GM12878 (cell line): ENCODE data around the gene KIAA1328.

Source experiments
- CBX5 ChIP-seq: sonication (generic); IDR thresholded peaks from 2 replicates; pipeline ENCODE4 v1.6.1; 2016; ENCODE audit warnings: low read depth, moderate library complexity, mild to moderate bottlenecking, inconsistent platforms
- FOXK2 ChIP-seq: fragments of 450-650 bp; IDR thresholded peaks from 2 replicates; pipeline ENCODE4 v1.6.1; 2017; ENCODE audit warnings: mild to moderate bottlenecking, moderate library complexity
- GABPA ChIP-seq: IDR thresholded peaks from 2 replicates; pipeline ENCODE4 v1.6.1; 2014; ENCODE audit warnings: antibody characterized with exemption, low read depth, mild to moderate bottlenecking, inconsistent platforms
- POLR2A ChIP-seq: IDR thresholded peaks from 2 replicates; pipeline ENCODE4 v1.6.1; 2011; ENCODE audit warnings: low read depth, mild to moderate bottlenecking, low read length
- RCOR1 ChIP-seq: conservative IDR thresholded peaks from 2 replicates; pipeline ENCODE4 v1.6.1; 2012; ENCODE audit warnings: low read depth, low read length, improper control_type of control experiment
- SREBF2 ChIP-seq: IDR thresholded peaks from 2 replicates; pipeline ENCODE4 v1.6.1; 2012; ENCODE audit warnings: mild to moderate bottlenecking, low read length
- ZNF24 ChIP-seq: fragments of 450-650 bp; IDR thresholded peaks from 2 replicates; pipeline ENCODE4 v1.6.1; 2017; ENCODE audit warnings: antibody characterized with exemption, mild to moderate bottlenecking
- TF ChIP-seq, protein P1 (sequence below), 3 experiments: IDR thresholded peaks in 2 of 3; conservative IDR thresholded peaks in 1 of 3; 2 replicates each; pipeline ENCODE4 v1.5.1; 2011; ENCODE audit warnings: low read depth in 3 of 3, low read length in 3 of 3, mild to moderate bottlenecking in 3 of 3, control low read depth in 2 of 3, moderate library complexity in 2 of 3, inconsistent platforms in 1 of 3, mixed read lengths in 1 of 3; ENCODE audit not compliant: control insufficient read depth in 2 of 3, insufficient read depth in 1 of 3; ENCODE audit errors: extremely low read depth in 1 of 3

DNA sequence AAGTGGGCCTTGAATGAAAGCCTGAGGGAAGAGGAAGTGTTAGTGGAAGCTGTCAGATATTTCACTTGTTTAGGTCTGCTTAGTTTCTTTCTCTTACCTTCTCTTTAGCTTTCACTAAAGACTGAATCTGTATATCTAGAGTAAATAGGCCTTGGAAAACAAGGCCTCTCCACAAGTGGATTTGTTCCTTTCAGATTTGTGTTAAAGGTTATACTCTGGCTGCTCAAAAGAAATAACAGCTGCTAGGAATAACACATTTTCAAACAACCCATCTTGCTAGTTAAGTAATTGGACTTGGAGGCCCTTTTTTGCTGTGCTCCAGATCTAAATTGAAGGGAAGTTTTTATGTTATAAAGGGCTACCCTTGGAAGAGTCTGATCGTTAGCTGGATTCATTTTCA is 236.3 kb downstream of the KIAA1328 start:
- TF ChIP-seq ZNF24 = no peak
- TF ChIP-seq, protein P1, sequence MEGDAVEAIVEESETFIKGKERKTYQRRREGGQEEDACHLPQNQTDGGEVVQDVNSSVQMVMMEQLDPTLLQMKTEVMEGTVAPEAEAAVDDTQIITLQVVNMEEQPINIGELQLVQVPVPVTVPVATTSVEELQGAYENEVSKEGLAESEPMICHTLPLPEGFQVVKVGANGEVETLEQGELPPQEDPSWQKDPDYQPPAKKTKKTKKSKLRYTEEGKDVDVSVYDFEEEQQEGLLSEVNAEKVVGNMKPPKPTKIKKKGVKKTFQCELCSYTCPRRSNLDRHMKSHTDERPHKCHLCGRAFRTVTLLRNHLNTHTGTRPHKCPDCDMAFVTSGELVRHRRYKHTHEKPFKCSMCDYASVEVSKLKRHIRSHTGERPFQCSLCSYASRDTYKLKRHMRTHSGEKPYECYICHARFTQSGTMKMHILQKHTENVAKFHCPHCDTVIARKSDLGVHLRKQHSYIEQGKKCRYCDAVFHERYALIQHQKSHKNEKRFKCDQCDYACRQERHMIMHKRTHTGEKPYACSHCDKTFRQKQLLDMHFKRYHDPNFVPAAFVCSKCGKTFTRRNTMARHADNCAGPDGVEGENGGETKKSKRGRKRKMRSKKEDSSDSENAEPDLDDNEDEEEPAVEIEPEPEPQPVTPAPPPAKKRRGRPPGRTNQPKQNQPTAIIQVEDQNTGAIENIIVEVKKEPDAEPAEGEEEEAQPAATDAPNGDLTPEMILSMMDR (IDR thresholded peaks at IDR 0.05 in 2 of 3, conservative IDR thresholded peaks at IDR 0.05 in 1 of 3; ENCODE audit: control insufficient read depth in 2 of 3, extremely low read depth in 1 of 3, insufficient read depth in 1 of 3, low read depth in 3 of 3, low read length in 3 of 3) = no peak
- no peak for TF ChIP-seq RCOR1
- TF ChIP-seq CBX5 = no peak
- no peak for TF ChIP-seq FOXK2
- TF ChIP-seq SREBF2 = no peak
- TF ChIP-seq POLR2A = no peak
- no peak for TF ChIP-seq GABPA
